SK-N-SH (cell line): ENCODE results near the gene HDAC4. TPM values are rescaled to one million over a fixed set of nuclear protein-coding genes. Genes with fewer than 3 reads are reported as not detected.

Experiments used
- CTCF ChIA-PET: fragments of 300-600, 350-600 bp; formaldehyde crosslinking; extraction: SDS; loops from one replicate; lab custom pipeline; 2021; lab: Yijun Ruan, JAX
- POLR2A ChIA-PET: fragments of 350-600 bp; sonication (Branson Sonifier 250); formaldehyde crosslinking; extraction: SDS; loops from one replicate; lab custom pipeline; 2020; ENCODE audit warnings: antibody characterized with exemption, inconsistent platforms; lab: Yijun Ruan, JAX
- DNase-seq: peaks from one replicate; pipeline ENCODE4 v3.0.0; 2012
- H2AFZ ChIP-seq: fragments of 200-600 bp; sonication (generic); 2 replicates; pipeline ENCODE4 v1.8.1; 2016; ENCODE audit warnings: antibody characterized with exemption, mild to moderate bottlenecking, low read depth
- H3F3A ChIP-seq: fragments of 200-600 bp; sonication (generic); replicated peaks from 2 replicates; pipeline ENCODE3; 2016; ENCODE audit warnings: antibody characterized with exemption, mild to moderate bottlenecking; ENCODE audit not compliant: insufficient read depth
- H3K27ac ChIP-seq, 2 experiments: fragments of 200-500 bp in 1 of 2; fragments of 200-600 bp in 1 of 2; sonication (Bioruptor generic) in 1 of 2; sonication (generic), shearing (Covaris generic) in 1 of 2; 2 replicates each; pipeline versions ENCODE4 v1.5.1 to v1.6.1; 2014 to 2016; ENCODE audit warnings: low read depth in 2 of 2, inconsistent platforms in 1 of 2, low read length in 1 of 2, mild to moderate bottlenecking in 1 of 2, mixed read lengths in 1 of 2
- H3K27me3 ChIP-seq: fragments of 200-600 bp; sonication (generic), shearing (Covaris generic); 2 replicates; pipeline ENCODE4 v1.6.1; 2016; ENCODE audit warnings: mixed run types; ENCODE audit not compliant: insufficient read depth
- H3K36me3 ChIP-seq, 2 experiments: fragments of 200-500 bp in 1 of 2; fragments of 200-600 bp in 1 of 2; sonication (Bioruptor generic) in 1 of 2; sonication (generic) in 1 of 2; replicated peaks in 1 of 2; 2 replicates each; pipeline versions ENCODE3 to v1.5.1; 2014 to 2016; ENCODE audit warnings: low read length in 1 of 2, mild to moderate bottlenecking in 1 of 2; ENCODE audit not compliant: insufficient read depth in 2 of 2, control insufficient read depth in 1 of 2
- H3K4me1 ChIP-seq, 2 experiments: fragments of 200-500 bp in 1 of 2; fragments of 200-600 bp in 1 of 2; sonication (Bioruptor generic) in 1 of 2; sonication (generic), shearing (Covaris generic) in 1 of 2; 2 replicates each; pipeline versions ENCODE4 v1.5.1 to v1.6.1; 2014 to 2016; ENCODE audit warnings: low read depth in 1 of 2, low read length in 1 of 2, mixed run types in 1 of 2; ENCODE audit not compliant: insufficient read depth in 2 of 2, control insufficient read depth in 1 of 2
- H3K4me2 ChIP-seq: fragments of 200-600 bp; sonication (generic), shearing (Covaris generic); 2 replicates; pipeline ENCODE4 v1.6.1; 2017; ENCODE audit warnings: mixed run types
- H3K4me3 ChIP-seq, 2 experiments: fragments of 200-500 bp in 1 of 2; fragments of 200-600 bp in 1 of 2; sonication (Bioruptor generic) in 1 of 2; sonication (generic), shearing (Covaris generic) in 1 of 2; 2 replicates each; pipeline versions ENCODE4 v1.5.1 to v1.8.1; 2014 to 2016; ENCODE audit warnings: low read depth in 2 of 2, inconsistent platforms in 1 of 2, low read length in 1 of 2, mild to moderate bottlenecking in 1 of 2, mixed read lengths in 1 of 2, moderate library complexity in 1 of 2
- H3K79me2 ChIP-seq: fragments of 200-600 bp; sonication (generic); 2 replicates; pipeline ENCODE4 v1.8.1; 2017; ENCODE audit warnings: mild to moderate bottlenecking; ENCODE audit not compliant: insufficient read depth
- H3K9ac ChIP-seq: fragments of 200-600 bp; sonication (generic); 2 replicates; pipeline ENCODE4 v1.6.1; 2017; ENCODE audit warnings: mixed run types
- H3K9me2 ChIP-seq: fragments of 200-600 bp; sonication (generic); 2 replicates; pipeline ENCODE4 v1.6.1; 2017; ENCODE audit warnings: mixed run types
- H3K9me3 ChIP-seq: fragments of 200-600 bp; sonication (generic); 2 replicates; pipeline ENCODE4 v1.6.1; 2017; ENCODE audit warnings: mixed run types, mild to moderate bottlenecking, moderate library complexity
- H4K20me1 ChIP-seq: fragments of 200-600 bp; sonication (generic); 2 replicates; pipeline ENCODE4 v1.6.1; 2017; ENCODE audit warnings: mild to moderate bottlenecking, mixed run types; ENCODE audit not compliant: insufficient read depth
- CHD2 ChIP-seq: fragments of 150-350 bp; IDR thresholded peaks from 2 replicates; pipeline ENCODE4 v1.6.1; 2018; ENCODE audit warnings: low read length; ENCODE audit not compliant: partially characterized antibody
- ELF1 ChIP-seq: IDR thresholded peaks from 2 replicates; pipeline ENCODE4 v1.4.0; 2012
- EZH2phosphoT487 ChIP-seq: fragments of 200-600 bp; sonication (generic); IDR thresholded peaks from 2 replicates; pipeline ENCODE4 v1.6.1; 2017; ENCODE audit warnings: low read depth, mixed run types, mild to moderate bottlenecking, antibody characterized with exemption, moderate library complexity, borderline replicate concordance
- FOSL2 ChIP-seq: IDR thresholded peaks from 2 replicates; pipeline ENCODE4 v1.4.0; 2012; ENCODE audit warnings: low read depth, mild to moderate bottlenecking, moderate library complexity, borderline replicate concordance
- FOXM1 ChIP-seq: IDR thresholded peaks from 2 replicates; pipeline ENCODE4 v1.4.0; 2012; ENCODE audit warnings: low read depth, mild to moderate bottlenecking
- GABPA ChIP-seq: IDR thresholded peaks from 2 replicates; pipeline ENCODE4 v1.4.0; 2012; ENCODE audit warnings: low read depth, mild to moderate bottlenecking
- JUND ChIP-seq: IDR thresholded peaks from 2 replicates; pipeline ENCODE4 v1.4.0; 2012
- MEF2A ChIP-seq: IDR thresholded peaks from 2 replicates; pipeline ENCODE4 v1.4.0; 2012; ENCODE audit warnings: low read depth, borderline replicate concordance
- MXI1 ChIP-seq: IDR thresholded peaks from 2 replicates; pipeline ENCODE4 v1.6.1; 2012; ENCODE audit warnings: mild to moderate bottlenecking, low read depth, low read length, improper control_type of control experiment
- RAD21 ChIP-seq: IDR thresholded peaks from 2 replicates; pipeline ENCODE4 v1.6.1; 2012; ENCODE audit warnings: mild to moderate bottlenecking, low read length
- RFX5 ChIP-seq: IDR thresholded peaks from 2 replicates; pipeline ENCODE4 v1.6.1; 2012; ENCODE audit warnings: mild to moderate bottlenecking, improper control_type of control experiment, low read length
- SMC3 ChIP-seq: IDR thresholded peaks from 2 replicates; pipeline ENCODE4 v1.6.1; 2012; ENCODE audit warnings: low read depth, low read length, improper control_type of control experiment
- TAF1 ChIP-seq: IDR thresholded peaks from 2 replicates; pipeline ENCODE4 v1.6.1; 2012; ENCODE audit warnings: low read depth, mild to moderate bottlenecking, low read length, moderate library complexity, borderline replicate concordance
- TCF12 ChIP-seq: IDR thresholded peaks from 2 replicates; pipeline ENCODE4 v1.4.0; 2012
- TEAD4 ChIP-seq: IDR thresholded peaks from 2 replicates; pipeline ENCODE4 v1.4.0; 2012; ENCODE audit warnings: mild to moderate bottlenecking, borderline replicate concordance; ENCODE audit not compliant: insufficient read depth
- WGBS: methylation state at CpG from one replicate; pipeline ENCODE4 v1.1.6; 2017; ENCODE audit warnings: low lambda C conversion rate; 5-methylcytosine and 5-hydroxymethylcytosine counted together
- polyA plus RNA-seq, 3 experiments: library from polyadenylated mRNA; depleted of rRNA; stranded (reverse); fragments of >200 nt; gene quantifications; 2 replicates each; pipeline ENCODE4 v1.2.3, GENCODE V29; 2012
- TF ChIP-seq, protein P1 (sequence below): fragments of 150-350 bp; IDR thresholded peaks from 2 replicates; pipeline ENCODE4 v1.6.1; 2017; ENCODE audit warnings: antibody characterized with exemption, low read length, low read depth, borderline replicate concordance
- TF ChIP-seq, protein P2 (sequence below): IDR thresholded peaks from 2 replicates; pipeline ENCODE4 v1.4.0; 2012; ENCODE audit warnings: low read depth
- TF ChIP-seq, protein P3 (sequence below): fragments of 200-600 bp; sonication (generic); IDR thresholded peaks from 2 replicates; pipeline ENCODE4 v1.6.1; 2017; ENCODE audit warnings: antibody characterized with exemption, mild to moderate bottlenecking, moderate library complexity

The HDAC4 gene
- polyA plus RNA-seq, 1 of the 3 experiments (the other 2 are of a cell fraction) = 5.5 TPM

DNA sequence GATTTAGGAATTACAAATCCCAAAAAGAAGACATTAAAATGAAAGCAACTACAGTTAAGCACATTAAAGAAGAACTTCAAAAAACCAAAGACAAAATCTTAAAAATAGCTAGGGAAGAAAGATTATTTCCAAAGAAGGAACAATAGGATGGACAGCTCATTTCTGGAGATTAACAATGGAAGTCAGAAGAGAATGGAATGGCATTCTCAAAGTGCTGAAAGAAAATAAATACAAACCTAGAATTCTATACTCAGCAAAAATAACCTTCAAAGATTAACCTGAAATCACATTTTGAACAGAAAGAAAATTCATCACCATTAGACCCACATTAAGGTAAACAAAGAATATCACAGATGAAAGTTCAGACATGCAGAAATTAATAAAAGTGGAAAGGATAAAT, 229.2 kb downstream of the HDAC4 start:
- Histone ChIP-seq H3K27me3 (no peaks in the 10 kb centered on the region), H3F3A (peaks cover 6% of the 10 kb centered on the region), H4K20me1 (no peaks in the 10 kb centered on the region), H3K36me3 (peaks cover 4 to 12% of the 10 kb centered on the region in 2 experiments), H3K9me3 (peaks cover 18% of the 10 kb centered on the region; the same call in 1 of the 2 replicates), H2AFZ (no peak overlapping the region), H3K4me3 (no peak overlapping the region), H3K9me2 (no peaks in the 10 kb centered on the region), H3K27ac (no peak overlapping the region), H3K4me2 (no peak overlapping the region), H3K4me1 (peaks cover 0 to 11% of the 10 kb centered on the region in 2 experiments; a peak in 1 of 4 replicates), H3K79me2 (no peaks in the 10 kb centered on the region), H3K9ac (no peak overlapping the region)
- POLR2A ChIA-PET = no interaction called here
- CTCF ChIA-PET = no interaction called here
- no peak for DNase-seq
- no peak for TF ChIP-seq TCF12
- no peak for TF ChIP-seq CHD2
- TF ChIP-seq, protein P1, sequence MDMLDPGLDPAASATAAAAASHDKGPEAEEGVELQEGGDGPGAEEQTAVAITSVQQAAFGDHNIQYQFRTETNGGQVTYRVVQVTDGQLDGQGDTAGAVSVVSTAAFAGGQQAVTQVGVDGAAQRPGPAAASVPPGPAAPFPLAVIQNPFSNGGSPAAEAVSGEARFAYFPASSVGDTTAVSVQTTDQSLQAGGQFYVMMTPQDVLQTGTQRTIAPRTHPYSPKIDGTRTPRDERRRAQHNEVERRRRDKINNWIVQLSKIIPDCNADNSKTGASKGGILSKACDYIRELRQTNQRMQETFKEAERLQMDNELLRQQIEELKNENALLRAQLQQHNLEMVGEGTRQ = no peak
- TF ChIP-seq TEAD4 = no peak
- no peak for TF ChIP-seq SMC3
- TF ChIP-seq ELF1 = no peak
- no peak for TF ChIP-seq RAD21
- TF ChIP-seq RFX5 = no peak
- no peak for TF ChIP-seq TAF1
- TF ChIP-seq MXI1 = no peak
- TF ChIP-seq MEF2A = no peak
- TF ChIP-seq EZH2phosphoT487 = no peak
- TF ChIP-seq, protein P2, sequence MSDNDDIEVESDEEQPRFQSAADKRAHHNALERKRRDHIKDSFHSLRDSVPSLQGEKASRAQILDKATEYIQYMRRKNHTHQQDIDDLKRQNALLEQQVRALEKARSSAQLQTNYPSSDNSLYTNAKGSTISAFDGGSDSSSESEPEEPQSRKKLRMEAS = no peak

DNA sequence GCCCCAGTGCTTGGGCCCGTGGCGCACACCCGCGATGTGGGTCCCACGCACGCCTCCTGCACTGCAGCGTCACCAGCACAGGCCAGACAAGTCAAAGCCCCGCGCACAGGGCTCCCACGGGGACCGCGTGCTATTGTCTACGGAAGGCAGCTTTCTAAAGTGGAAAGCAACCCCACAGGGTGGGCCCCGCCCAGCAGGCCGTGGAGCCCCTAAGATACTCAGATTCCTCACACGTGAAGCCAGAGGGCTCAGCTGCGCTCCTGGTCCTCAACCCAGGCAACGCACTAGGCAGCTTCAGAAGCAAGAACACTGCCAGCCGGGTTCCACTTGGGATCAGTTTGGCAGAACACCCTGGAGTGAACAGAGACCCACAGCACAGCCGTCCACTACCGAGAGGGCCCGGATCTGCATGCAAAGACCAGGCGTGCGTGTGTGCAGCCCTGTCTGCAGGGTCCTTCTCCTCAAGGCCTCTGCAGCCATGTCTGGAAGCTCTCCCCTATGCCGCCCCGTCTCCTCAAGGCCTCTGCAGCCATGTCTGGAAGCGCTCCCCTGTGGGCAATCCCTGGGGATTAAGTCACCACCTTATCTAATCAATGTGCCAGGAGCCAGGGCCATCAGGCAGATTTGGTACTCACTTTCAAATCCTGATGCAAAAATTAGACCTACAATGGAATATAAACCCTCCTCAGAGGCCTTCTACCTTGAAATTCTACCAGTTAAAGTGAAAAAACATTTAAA, 231.3 kb downstream of the HDAC4 start:
- POLR2A ChIA-PET = no interaction called here
- DNase-seq = no peak
- no peak for TF ChIP-seq GABPA
- no peak for TF ChIP-seq EZH2phosphoT487
- no peak for TF ChIP-seq SMC3
- no peak for TF ChIP-seq TCF12
- TF ChIP-seq, protein P3, sequence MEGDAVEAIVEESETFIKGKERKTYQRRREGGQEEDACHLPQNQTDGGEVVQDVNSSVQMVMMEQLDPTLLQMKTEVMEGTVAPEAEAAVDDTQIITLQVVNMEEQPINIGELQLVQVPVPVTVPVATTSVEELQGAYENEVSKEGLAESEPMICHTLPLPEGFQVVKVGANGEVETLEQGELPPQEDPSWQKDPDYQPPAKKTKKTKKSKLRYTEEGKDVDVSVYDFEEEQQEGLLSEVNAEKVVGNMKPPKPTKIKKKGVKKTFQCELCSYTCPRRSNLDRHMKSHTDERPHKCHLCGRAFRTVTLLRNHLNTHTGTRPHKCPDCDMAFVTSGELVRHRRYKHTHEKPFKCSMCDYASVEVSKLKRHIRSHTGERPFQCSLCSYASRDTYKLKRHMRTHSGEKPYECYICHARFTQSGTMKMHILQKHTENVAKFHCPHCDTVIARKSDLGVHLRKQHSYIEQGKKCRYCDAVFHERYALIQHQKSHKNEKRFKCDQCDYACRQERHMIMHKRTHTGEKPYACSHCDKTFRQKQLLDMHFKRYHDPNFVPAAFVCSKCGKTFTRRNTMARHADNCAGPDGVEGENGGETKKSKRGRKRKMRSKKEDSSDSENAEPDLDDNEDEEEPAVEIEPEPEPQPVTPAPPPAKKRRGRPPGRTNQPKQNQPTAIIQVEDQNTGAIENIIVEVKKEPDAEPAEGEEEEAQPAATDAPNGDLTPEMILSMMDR = no peak
- no peak for TF ChIP-seq ELF1
- no peak for TF ChIP-seq FOXM1
- TF ChIP-seq JUND = no peak
- TF ChIP-seq FOSL2 = no peak
- TF ChIP-seq RAD21 = no peak
- H3K27ac ChIP-seq = no peak overlapping the region
- no peaks in the 10 kb centered on the region for H3K79me2 ChIP-seq
- 95% methylated on average over 15 of the region's 27 CpGs for WGBS
- no peaks in the 10 kb centered on the region for H3K9me2 ChIP-seq
- peaks cover 18% of the 10 kb centered on the region; the same call in 1 of the 2 replicates for H3K9me3 ChIP-seq
- H3F3A ChIP-seq = peaks cover 6% of the 10 kb centered on the region
- peaks cover 2 to 4% of the 10 kb centered on the region in 2 experiments for H3K36me3 ChIP-seq
- peaks cover 0 to 7% of the 10 kb centered on the region in 2 experiments; a peak in 1 of 4 replicates for H3K4me1 ChIP-seq
- H3K4me2 ChIP-seq = no peak overlapping the region
- no peaks in the 10 kb centered on the region for H3K27me3 ChIP-seq
- H4K20me1 ChIP-seq = no peaks in the 10 kb centered on the region
- H3K9ac ChIP-seq = no peak overlapping the region
- no peak overlapping the region for H3K4me3 ChIP-seq
- H2AFZ ChIP-seq = no peak overlapping the region
- CTCF ChIA-PET = no interaction called here
